GM13977 (cell line): ENCODE data around the gene MFAP2.

Experiments
- DNase-seq: peaks from one replicate; pipeline ENCODE4 v3.0.0; 2012; ENCODE audit warnings: low spot score
- CTCF ChIP-seq: IDR thresholded peaks from 2 replicates; pipeline ENCODE4 v1.5.1; 2012; ENCODE audit warnings: mild to moderate bottlenecking, control low read depth; ENCODE audit not compliant: insufficient read depth; ENCODE audit errors: extremely low read depth, missing control alignments
- in situ Hi-C: fragments of 300-500 bp; cut with MboI; formaldehyde crosslinking; loops from one replicate; pipeline ENCODE4 v1.12.0; 2022; ENCODE audit warnings: low sequenced_read_pairs, low pct_unique_long_range_greater_than_20kb, mixed read lengths, inconsistent platforms; ENCODE audit not compliant: unreplicated experiment

MFAP2 gene

GRCh38 chr1:16978567-16979474 is 1.6 kb downstream of the MFAP2 start:
- in situ Hi-C loops = loop anchor here (10.0 kb wide), 1 partner anchor 66 kb away; no protein-coding TSS in a partner anchor
- TF ChIP-seq CTCF = no peak
- DNase-seq = no peak

GRCh38 chr1:16978139-16978538 is 2.3 kb downstream of the MFAP2 start:
- in situ Hi-C loops = loop anchor here (10.0 kb wide), 1 partner anchor 67 kb away; no protein-coding TSS in a partner anchor
- DNase-seq = no peak
- no peak for TF ChIP-seq CTCF

- in situ Hi-C loops = loop anchor here (10.0 kb wide), 1 partner anchor 67 kb away; no protein-coding TSS in a partner anchor
- no peak for DNase-seq
- no peak for TF ChIP-seq CTCF
These were observed 3.0 kb downstream of the MFAP2 start for GRCh38 chr1:16977377-16977776.

GRCh38 chr1:16976966-16977365 is 3.5 kb downstream of the MFAP2 start:
- DNase-seq = no peak
- TF ChIP-seq CTCF = no peak
- in situ Hi-C loops = loop anchor here (10.0 kb wide), 1 partner anchor 68 kb away; no protein-coding TSS in a partner anchor

GRCh38 chr1:16975838-16976237 is 4.6 kb downstream of the MFAP2 start:
- no peak for DNase-seq
- in situ Hi-C loops = loop anchor here (10.0 kb wide), 1 partner anchor 69 kb away; no protein-coding TSS in a partner anchor
- no peak for TF ChIP-seq CTCF

- TF ChIP-seq CTCF = no peak
- in situ Hi-C loops = loop anchor here (10.0 kb wide), 1 partner anchor 70 kb away; no protein-coding TSS in a partner anchor
- no peak for DNase-seq
These were observed 5.2 kb downstream of the MFAP2 start for GRCh38 chr1:16975211-16975610.
